Measurements from ENCODE around the gene GNB5.

DNA sequence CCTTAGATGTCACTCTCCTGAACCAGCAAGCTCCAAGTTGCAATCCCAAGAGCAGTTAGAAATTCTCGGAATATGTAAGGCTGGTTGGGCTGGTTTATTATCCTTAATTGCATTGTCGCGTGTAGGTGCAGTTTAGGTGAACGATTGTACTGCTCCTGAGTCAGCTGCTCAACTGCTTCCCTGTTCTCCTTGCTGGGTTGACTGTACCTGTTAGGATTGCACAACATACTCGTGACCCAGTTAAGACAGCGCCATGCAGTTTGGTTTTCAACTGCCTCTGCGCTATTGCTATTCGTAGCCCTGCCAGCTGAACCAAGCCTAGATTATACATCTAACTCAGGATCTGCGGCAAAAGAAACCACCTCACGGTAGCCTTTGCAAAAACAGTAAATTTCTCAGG lies 119.6 kb downstream of the GNB5 start:
- TF ChIP-seq ISL1 (CRISPR knock-in tag; IDR thresholded peaks at IDR 0.05) (no peak), ZFP3 (CRISPR knock-in tag; IDR thresholded peaks at IDR 0.05) (no peak), ZC3H10 (CRISPR knock-in tag; IDR thresholded peaks at IDR 0.05) (no peak), TOX (CRISPR knock-in tag; IDR thresholded peaks at IDR 0.05; ENCODE audit: borderline replicate concordance) (no peak), ZFP30 (CRISPR knock-in tag; IDR thresholded peaks at IDR 0.05) (no peak), POU6F1 (CRISPR knock-in tag; IDR thresholded peaks at IDR 0.05; ENCODE audit: borderline replicate concordance, low read depth) (no peak), RARB (CRISPR knock-in tag; IDR thresholded peaks at IDR 0.05) (no peak), ZNF8 (CRISPR knock-in tag; IDR thresholded peaks at IDR 0.05) (no peak)
- TF ChIP-seq, protein P1, sequence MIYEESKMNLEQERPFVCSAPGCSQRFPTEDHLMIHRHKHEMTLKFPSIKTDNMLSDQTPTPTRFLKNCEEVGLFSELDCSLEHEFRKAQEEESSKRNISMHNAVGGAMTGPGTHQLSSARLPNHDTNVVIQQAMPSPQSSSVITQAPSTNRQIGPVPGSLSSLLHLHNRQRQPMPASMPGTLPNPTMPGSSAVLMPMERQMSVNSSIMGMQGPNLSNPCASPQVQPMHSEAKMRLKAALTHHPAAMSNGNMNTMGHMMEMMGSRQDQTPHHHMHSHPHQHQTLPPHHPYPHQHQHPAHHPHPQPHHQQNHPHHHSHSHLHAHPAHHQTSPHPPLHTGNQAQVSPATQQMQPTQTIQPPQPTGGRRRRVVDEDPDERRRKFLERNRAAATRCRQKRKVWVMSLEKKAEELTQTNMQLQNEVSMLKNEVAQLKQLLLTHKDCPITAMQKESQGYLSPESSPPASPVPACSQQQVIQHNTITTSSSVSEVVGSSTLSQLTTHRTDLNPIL (CRISPR knock-in tag; IDR thresholded peaks at IDR 0.05; ENCODE audit: low read depth) = no peak

Data from SK-N-SH treated with all-trans-retinoic acid at 6 μM for 48 hours (cell line).